GM19467 (cell line): Measurements from ENCODE around the gene PPL.
"Not testable (repeated sequence)": the region's sequence is repeated elsewhere in the genome, so short reads cannot be mapped to it uniquely, and the experiment has no call there.

Experiments
- ATAC-seq: cut with Tn5 transposase; IDR thresholded peaks from one replicate; pipeline ENCODE4 v1.9.1; 2021; ENCODE audit warnings: mild to moderate bottlenecking, moderate library complexity; ENCODE audit not compliant: unreplicated experiment

PPL gene, protein sequence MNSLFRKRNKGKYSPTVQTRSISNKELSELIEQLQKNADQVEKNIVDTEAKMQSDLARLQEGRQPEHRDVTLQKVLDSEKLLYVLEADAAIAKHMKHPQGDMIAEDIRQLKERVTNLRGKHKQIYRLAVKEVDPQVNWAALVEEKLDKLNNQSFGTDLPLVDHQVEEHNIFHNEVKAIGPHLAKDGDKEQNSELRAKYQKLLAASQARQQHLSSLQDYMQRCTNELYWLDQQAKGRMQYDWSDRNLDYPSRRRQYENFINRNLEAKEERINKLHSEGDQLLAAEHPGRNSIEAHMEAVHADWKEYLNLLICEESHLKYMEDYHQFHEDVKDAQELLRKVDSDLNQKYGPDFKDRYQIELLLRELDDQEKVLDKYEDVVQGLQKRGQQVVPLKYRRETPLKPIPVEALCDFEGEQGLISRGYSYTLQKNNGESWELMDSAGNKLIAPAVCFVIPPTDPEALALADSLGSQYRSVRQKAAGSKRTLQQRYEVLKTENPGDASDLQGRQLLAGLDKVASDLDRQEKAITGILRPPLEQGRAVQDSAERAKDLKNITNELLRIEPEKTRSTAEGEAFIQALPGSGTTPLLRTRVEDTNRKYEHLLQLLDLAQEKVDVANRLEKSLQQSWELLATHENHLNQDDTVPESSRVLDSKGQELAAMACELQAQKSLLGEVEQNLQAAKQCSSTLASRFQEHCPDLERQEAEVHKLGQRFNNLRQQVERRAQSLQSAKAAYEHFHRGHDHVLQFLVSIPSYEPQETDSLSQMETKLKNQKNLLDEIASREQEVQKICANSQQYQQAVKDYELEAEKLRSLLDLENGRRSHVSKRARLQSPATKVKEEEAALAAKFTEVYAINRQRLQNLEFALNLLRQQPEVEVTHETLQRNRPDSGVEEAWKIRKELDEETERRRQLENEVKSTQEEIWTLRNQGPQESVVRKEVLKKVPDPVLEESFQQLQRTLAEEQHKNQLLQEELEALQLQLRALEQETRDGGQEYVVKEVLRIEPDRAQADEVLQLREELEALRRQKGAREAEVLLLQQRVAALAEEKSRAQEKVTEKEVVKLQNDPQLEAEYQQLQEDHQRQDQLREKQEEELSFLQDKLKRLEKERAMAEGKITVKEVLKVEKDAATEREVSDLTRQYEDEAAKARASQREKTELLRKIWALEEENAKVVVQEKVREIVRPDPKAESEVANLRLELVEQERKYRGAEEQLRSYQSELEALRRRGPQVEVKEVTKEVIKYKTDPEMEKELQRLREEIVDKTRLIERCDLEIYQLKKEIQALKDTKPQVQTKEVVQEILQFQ (N-terminal part only)

GRCh38 chr16:4936991-4937781 lies at the start of gene PPL:
Gene PPL (minus strand): TSS chr16:4937148. CDS start chr16:4937045, 103 bp downstream.
- ATAC-seq = no peak

DNA sequence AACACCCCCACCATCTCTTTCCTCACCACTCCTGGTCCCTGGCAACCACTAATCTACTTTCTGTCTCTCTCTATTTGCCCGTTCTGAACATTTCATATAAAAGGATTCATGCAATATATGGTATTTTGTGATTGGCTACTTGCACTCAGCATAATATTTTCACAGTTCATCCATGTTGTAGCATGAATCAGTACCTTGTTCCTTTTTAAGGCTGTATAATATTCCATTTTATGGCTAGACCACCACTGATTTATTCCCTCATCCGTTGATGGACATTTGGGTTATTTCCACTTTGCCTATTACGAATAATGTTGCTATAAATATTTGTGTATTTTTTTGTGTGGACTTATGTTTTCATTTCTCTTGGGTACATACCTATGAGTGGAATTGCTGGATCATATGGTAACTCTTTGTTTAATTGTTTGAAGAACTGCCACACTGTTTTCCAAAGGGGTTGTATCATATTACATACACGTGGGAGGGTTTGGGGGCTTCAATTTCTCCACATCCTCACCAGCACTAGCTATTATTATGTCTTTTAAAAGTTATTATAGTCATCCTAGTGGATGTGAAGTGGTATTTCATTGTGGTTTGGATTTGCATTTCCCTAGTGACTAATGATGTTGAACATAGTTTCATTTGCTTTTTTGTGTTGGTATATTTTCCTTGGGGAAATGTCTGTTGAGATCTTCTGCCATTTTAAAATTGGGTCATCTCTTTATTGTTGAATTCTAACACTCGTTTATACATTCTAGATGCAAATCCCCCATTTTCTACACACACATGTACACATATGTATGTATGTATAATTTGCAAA lies 47.4 kb upstream of the PPL start:
- no peak for ATAC-seq

- no peak for ATAC-seq
These were observed 45.3 kb upstream of the PPL start for GRCh38 chr16:4982056-4982867.

DNA sequence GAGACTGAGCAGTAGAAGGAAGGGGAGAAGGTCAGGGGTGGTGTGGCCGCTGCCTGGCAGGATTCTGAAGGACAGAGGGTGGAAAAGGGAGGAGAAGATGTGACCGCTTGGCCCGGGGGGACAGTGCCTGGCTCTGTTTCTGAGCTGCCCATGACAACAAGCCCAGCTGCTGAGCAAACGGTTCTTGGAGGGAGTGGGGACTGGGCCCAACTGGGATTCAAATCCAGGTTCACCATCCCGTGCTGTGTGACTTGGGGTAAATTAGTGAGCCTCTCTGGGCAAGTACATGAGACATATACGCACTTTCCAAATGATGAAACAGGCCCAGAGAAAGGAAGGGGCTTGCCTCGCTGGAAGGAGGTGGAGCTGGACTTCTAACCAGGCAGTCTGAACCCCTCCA lies 44.5 kb upstream of the PPL start:
- ATAC-seq = no peak

GRCh38 chr16:4980691-4981090 lies 43.7 kb upstream of the PPL start:
- no peak for ATAC-seq

GRCh38 chr16:4979736-4980660 lies 43.0 kb upstream of the PPL start:
- ATAC-seq = no peak

DNA sequence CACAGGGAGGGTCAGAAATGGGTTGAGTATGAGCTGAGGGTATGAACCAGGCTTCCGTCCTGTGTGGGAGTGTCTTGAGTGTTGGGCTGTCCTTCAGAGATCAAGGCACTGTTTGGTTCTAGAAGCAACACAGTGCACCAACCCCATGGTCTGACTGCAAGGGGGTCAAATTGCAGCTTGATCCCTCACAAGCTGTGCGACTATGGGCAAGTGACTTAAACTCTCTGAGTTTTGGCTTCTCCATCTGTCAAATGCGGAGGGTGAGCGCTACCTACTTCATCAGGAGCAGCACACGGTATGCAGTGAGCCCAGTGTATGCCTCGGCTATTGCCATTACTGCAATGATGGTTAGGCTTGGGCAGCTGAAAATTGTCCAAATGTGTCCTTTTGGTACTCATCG lies 42.2 kb upstream of the PPL start:
- ATAC-seq = no peak

- ATAC-seq = no peak
These were observed 39.7 kb upstream of the PPL start for GRCh38 chr16:4976611-4977145.

GRCh38 chr16:4976079-4976478 lies 39.1 kb upstream of the PPL start:
- peak; percentile 84 for ATAC-seq

DNA sequence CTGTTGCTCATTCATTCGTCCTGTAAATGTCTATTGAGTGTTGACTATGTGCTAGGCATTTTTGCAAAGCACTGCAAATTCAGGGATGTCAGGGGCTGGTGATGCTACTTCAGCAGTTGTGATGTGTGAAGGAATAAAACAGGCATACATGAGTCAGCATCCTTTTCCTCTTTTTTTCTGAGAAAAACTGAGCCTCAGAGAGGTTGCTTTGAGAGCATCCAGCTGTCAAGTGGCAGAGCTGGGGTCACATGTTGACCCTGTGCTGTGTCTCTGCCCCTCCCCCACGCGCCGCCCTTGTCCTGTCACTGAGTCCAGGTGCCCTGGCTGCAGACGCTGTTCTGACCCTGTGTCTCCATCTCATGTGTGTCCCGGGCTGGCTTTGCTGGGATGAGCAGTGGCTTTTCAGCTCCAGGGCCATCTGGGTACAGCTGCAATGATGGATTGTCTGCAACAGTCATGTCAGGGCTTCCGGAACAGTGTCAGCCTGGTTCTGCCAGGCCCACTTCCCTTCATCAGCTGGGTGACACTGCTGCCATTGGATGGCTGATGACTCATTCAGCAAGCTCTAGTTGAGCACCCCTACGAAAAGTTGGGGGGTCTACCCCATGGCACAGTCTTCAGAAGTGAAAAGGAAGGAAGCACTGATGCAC lies 36.1 kb upstream of the PPL start:
- ATAC-seq = no peak

- ATAC-seq = no peak
These were observed 33.1 kb upstream of the PPL start for GRCh38 chr16:4970010-4970409.

- no peak for ATAC-seq
These were observed 32.0 kb upstream of the PPL start for GRCh38 chr16:4968879-4969483.

DNA sequence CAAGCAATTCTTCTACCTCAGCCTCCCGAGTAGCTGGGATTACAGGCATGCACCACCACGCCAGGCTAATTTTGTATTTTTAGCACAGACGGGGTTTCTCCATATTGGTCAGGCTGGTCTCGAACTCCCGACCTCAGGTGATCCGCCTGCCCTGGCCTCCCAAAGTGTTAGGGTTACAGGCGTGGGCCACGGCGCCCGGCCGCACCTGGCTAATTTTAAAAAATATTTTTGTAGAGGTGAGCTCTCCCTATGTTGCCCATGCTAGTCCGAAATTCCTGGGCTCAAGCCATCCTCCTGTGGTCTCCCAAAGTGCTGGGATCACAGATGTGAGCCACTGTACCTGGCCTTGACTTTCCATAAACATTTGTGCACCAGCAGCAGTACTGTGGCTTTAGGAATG lies 31.3 kb upstream of the PPL start:
- ATAC-seq = not testable (repeated sequence)

DNA sequence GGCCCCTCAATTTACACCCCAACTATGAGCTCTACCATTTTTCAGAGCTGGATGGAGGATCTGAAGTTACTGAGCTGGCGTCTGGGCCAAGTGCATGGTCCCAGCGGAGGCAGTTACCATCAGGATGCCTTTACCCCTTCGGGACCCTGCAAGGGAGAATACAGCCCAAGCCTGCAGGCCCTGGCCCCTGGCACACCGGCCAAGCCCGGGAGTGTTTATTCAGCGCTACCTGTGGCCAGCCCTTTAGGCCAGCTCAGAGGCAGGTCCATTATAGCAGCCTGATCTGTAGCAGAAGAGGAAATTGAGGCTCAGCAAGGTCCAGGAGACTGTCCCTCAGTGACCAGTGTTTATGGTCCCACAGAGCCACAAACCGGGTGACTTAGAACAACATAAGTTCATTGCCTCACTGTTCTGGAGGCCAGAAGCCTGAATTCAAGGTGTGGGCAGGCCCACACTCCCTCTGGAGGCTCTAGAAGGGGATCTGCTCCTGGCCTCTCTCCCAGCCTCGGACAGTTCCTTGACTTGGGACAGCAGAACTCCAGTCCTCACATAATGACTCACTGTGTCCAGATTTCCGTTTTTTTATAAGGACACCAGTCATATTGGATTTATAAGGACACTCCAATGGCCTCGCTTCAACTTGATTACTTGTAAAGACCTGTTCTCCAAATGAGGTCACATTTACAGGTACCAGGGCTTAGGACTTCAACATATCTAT lies 29.9 kb upstream of the PPL start:
- no peak for ATAC-seq

- ATAC-seq = not testable (repeated sequence)
These were observed 26.6 kb upstream of the PPL start for GRCh38 chr16:4963527-4963926.

- no peak for ATAC-seq
These were observed 25.8 kb upstream of the PPL start for GRCh38 chr16:4962716-4963115.
